Measurements from ENCODE around the gene SFT2D1.

Gene SFT2D1

GRCh38 chr6:166281104-166281503, 61.2 kb downstream of the SFT2D1 start:
- no peak overlapping the region for H3K4me3 ChIP-seq (ENCODE audit: control insufficient read depth, low read depth, low read length)
- TF ChIP-seq, protein P1, sequence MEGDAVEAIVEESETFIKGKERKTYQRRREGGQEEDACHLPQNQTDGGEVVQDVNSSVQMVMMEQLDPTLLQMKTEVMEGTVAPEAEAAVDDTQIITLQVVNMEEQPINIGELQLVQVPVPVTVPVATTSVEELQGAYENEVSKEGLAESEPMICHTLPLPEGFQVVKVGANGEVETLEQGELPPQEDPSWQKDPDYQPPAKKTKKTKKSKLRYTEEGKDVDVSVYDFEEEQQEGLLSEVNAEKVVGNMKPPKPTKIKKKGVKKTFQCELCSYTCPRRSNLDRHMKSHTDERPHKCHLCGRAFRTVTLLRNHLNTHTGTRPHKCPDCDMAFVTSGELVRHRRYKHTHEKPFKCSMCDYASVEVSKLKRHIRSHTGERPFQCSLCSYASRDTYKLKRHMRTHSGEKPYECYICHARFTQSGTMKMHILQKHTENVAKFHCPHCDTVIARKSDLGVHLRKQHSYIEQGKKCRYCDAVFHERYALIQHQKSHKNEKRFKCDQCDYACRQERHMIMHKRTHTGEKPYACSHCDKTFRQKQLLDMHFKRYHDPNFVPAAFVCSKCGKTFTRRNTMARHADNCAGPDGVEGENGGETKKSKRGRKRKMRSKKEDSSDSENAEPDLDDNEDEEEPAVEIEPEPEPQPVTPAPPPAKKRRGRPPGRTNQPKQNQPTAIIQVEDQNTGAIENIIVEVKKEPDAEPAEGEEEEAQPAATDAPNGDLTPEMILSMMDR (IDR thresholded peaks at IDR 0.05; ENCODE audit: control insufficient read depth, insufficient read depth, low read depth, low read length, missing control alignments), result no peak
- DNase-seq (ENCODE audit: low read depth), result no peak

- no peak for DNase-seq (ENCODE audit: low read depth)
- TF ChIP-seq, protein P1 (IDR thresholded peaks at IDR 0.05; ENCODE audit: control insufficient read depth, insufficient read depth, low read depth, low read length, missing control alignments), result no peak
- no peak overlapping the region for H3K4me3 ChIP-seq (ENCODE audit: control insufficient read depth, low read depth, low read length)
These were observed 63.0 kb downstream of the SFT2D1 start for GRCh38 chr6:166279393-166279679.

DNA sequence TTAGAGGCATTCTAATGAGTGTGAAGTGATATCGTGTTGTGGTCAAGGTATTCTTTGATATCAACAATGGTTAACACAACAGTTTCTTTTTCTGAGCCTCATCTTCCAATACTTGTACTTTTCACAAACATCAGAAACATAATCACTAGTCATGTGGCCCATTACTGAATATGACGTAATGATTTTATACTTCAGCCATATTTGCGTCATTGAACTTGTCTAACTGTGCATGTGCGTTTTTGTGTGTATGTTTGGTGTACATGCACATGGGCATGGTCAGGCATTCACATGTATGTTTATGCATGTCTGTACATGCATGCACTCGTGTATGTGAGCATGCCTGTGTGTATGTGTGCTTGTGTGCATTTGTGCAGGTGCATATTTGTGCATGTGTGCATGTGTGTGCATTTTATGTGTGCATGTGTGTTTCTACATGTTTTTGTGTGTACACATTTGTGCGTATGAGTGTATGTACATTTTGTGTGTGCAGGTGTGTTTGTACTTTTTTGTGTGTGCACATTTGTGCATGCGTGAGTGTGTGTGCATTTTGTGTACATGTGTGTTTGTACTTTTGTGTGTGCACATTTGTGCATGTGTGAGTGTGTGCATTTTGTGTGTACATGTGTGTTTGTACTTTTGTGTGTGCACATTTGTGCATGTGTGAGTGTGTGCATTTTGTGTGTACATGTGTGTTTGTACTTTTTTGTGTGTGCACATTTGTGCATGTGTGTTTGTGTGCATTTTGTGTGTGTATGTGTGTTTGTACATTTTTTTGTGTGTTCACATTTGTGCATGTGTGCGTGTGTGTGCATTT, 63.6 kb downstream of the SFT2D1 start:
- no peak overlapping the region for H3K4me3 ChIP-seq (ENCODE audit: control insufficient read depth, low read depth, low read length)
- TF ChIP-seq, protein P1 (IDR thresholded peaks at IDR 0.05; ENCODE audit: control insufficient read depth, insufficient read depth, low read depth, low read length, missing control alignments), result no peak
- no peak for DNase-seq (ENCODE audit: low read depth)

DNA sequence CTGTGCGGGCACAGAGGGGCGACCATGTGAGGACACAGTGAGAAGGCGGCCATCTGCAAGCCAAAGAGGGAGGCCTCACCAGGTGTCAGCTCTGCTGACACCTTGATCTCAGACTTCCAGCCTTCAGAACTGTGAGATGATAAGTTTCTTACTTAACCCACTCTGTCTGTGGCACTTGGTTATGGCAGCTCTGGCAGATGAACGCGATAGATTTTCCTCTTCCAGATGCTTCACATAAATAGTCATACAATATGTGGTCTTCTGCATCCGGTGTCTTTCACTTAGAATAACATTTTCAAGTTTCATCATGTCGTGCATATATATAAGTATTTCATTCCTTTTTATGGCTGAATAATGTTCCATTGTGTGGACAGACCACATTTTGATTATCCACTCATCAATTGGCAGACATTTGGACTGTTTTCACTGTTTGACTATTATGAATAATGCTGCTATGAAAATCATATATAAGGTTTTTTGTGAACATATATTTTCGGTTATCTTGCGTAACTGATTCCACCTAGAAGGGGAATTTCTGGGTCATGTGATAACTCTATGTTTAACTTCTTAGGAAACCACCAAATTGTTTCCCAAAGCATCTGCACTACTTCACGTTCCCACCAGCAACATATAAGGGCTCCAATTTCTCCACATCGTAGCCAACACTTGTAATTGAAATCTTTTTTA, 64.3 kb downstream of the SFT2D1 start:
- TF ChIP-seq, protein P1 (IDR thresholded peaks at IDR 0.05; ENCODE audit: control insufficient read depth, insufficient read depth, low read depth, low read length, missing control alignments), result no peak

DNA sequence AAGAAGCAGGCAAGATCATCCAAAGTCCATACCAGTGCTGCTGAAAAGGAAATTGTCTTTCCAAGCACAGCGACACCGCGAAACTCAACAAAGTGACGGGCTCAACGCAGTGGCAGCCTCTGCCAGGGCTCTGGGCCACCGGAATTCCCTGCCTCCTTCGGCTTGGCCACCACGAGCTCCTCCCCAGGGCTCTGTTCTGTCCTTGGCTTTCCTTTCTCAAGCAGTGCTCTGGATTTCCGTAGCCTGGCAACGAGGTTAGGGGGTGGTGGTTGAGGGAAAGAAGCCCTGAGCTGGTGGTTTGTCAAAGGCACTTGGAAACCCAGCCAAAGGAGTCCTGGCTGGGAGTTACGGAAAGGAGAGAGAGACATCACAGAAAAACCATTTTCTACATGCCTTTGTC, 65.3 kb downstream of the SFT2D1 start:
- no peak overlapping the region for H3K4me3 ChIP-seq (ENCODE audit: control insufficient read depth, low read depth, low read length)
- TF ChIP-seq, protein P1 (IDR thresholded peaks at IDR 0.05; ENCODE audit: control insufficient read depth, insufficient read depth, low read depth, low read length, missing control alignments), result no peak
- peak; percentile 7 for DNase-seq (ENCODE audit: low read depth)

More for the DNA sequence above, 64.3 kb downstream of the SFT2D1 start:
- no peak overlapping the region for H3K4me3 ChIP-seq (ENCODE audit: control insufficient read depth, low read depth, low read length)
- no peak for DNase-seq (ENCODE audit: low read depth)

DNA sequence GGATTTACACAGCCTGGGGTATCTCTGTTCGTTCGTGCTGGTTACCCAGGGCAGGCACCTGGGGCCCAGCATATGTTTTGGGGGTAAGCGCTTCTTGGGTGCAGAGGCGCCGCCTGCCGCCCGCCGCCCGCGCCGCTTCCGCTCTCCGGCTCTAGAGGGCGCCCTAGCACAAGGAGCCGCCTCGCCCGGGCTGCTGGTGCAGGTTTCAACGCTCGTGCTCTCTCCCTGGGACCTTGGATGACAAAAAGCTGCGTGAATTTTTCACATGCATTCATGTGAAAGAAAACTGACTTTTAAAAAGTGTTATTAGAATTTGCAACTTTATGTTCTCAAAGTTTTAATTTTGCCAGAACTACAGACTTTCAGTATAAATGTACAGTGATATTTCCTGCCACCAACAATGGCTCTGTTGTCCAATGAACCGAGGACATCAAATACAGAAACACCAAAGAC, 66.6 kb downstream of the SFT2D1 start:
- TF ChIP-seq, protein P1 (IDR thresholded peaks at IDR 0.05; ENCODE audit: control insufficient read depth, insufficient read depth, low read depth, low read length, missing control alignments), result peak; percentile 93
- H3K4me3 ChIP-seq (ENCODE audit: control insufficient read depth, low read depth, low read length), result no peak overlapping the region
- DNase-seq (ENCODE audit: low read depth), result no peak

Data from AG09309 (cell line).